NCI-H1105 treated with DMSO at 0.1 percent for 48 hours (cell line): Measurements from ENCODE around the gene P2RX3.

Source experiments
- DNase-seq: peaks from one replicate; lab custom pipeline; 2025; lab: John Stamatoyannopoulos, UW

Gene P2RX3

GRCh38 chr11:57373146-57373545 lies 35.0 kb downstream of the P2RX3 start:
- DNase-seq = no peak

- no peak for DNase-seq
Observed at GRCh38 chr11:57374966-57375365, 36.8 kb downstream of the P2RX3 start.

GRCh38 chr11:57375490-57375889 lies 37.3 kb downstream of the P2RX3 start:
- DNase-seq = no peak

- DNase-seq = no peak
Observed at GRCh38 chr11:57376095-57377090, 38.2 kb downstream of the P2RX3 start.

GRCh38 chr11:57377107-57377506 lies 39.0 kb downstream of the P2RX3 start:
- DNase-seq = no peak

- no peak for DNase-seq
Observed at GRCh38 chr11:57378186-57378585, 40.0 kb downstream of the P2RX3 start.

GRCh38 chr11:57379732-57380131 lies 41.6 kb downstream of the P2RX3 start:
- DNase-seq = no peak

- no peak for DNase-seq
Observed at GRCh38 chr11:57380975-57381374, 42.8 kb downstream of the P2RX3 start, which contains the start of gene PRG3. PRG3 (minus strand) TSS chr11:57381150; CDS start chr11:57380708, 442 bp downstream.

GRCh38 chr11:57386178-57386940 lies 48.2 kb downstream of the P2RX3 start:
- DNase-seq = no peak

GRCh38 chr11:57387289-57388030 lies 49.3 kb downstream of the P2RX3 start:
- no peak for DNase-seq

GRCh38 chr11:57390535-57390934 lies 52.4 kb downstream of the P2RX3 start, which contains the start of gene PRG2:
PRG2 (minus strand) TSS chr11:57390650; CDS start chr11:57389944, 706 bp downstream.
- DNase-seq = no peak

GRCh38 chr11:57391111-57391510 lies 53.0 kb downstream of the P2RX3 start:
- no peak for DNase-seq

GRCh38 chr11:57391539-57391938 lies 53.4 kb downstream of the P2RX3 start:
- DNase-seq = no peak

GRCh38 chr11:57392066-57392762 lies 54.1 kb downstream of the P2RX3 start:
- DNase-seq = no peak

GRCh38 chr11:57392763-57393105 lies 54.6 kb downstream of the P2RX3 start:
- DNase-seq = no peak

- DNase-seq = peak; percentile 10
Observed at GRCh38 chr11:57394203-57394965, 56.2 kb downstream of the P2RX3 start.

GRCh38 chr11:57395905-57396623 lies 57.9 kb downstream of the P2RX3 start:
- no peak for DNase-seq

- no peak for DNase-seq
Observed at GRCh38 chr11:57396744-57397143, 58.6 kb downstream of the P2RX3 start.

GRCh38 chr11:57397394-57397990 lies 59.3 kb downstream of the P2RX3 start:
- no peak for DNase-seq

GRCh38 chr11:57399221-57399620 lies 61.1 kb downstream of the P2RX3 start:
- no peak for DNase-seq
